Stimulated activated CD8-positive, alpha-beta memory T cell treated with anti-CD3 and anti-CD28 coated beads, Interleukin-7, amount 100 ng/mL, for 24 hours (primary cell): ENCODE data around the gene EFCAB7.

Experiments used
- DNase-seq: peaks from one replicate; pipeline ENCODE4 v3.0.0-alpha.2; 2020; ENCODE audit warnings: low read depth

Gene EFCAB7, protein sequence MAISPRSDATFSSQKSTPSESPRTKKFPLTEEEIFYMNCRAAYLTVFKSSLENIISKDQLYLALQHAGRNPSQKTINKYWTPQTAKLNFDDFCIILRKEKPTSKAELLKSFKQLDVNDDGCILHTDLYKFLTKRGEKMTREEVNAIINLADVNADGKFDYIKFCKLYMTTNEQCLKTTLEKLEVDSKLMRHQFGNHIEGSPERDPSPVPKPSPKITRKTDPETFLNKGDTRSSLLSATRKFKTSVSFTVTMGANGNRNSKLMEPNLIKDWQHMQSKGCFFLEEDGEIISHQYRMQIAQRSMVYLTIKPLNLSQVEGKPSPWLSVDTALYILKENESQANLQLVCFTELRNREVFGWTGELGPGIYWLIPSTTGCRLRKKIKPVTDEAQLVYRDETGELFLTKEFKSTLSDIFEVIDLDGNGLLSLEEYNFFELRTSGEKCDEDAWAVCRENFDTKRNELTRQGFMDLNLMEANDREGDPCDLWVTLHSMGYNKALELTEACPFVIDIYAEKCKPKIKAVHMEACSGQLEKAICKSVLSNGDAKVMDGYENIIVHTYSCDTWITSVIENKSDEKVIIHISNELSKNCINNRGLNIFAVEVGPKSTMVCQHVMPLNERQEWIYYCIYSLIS

DNA sequence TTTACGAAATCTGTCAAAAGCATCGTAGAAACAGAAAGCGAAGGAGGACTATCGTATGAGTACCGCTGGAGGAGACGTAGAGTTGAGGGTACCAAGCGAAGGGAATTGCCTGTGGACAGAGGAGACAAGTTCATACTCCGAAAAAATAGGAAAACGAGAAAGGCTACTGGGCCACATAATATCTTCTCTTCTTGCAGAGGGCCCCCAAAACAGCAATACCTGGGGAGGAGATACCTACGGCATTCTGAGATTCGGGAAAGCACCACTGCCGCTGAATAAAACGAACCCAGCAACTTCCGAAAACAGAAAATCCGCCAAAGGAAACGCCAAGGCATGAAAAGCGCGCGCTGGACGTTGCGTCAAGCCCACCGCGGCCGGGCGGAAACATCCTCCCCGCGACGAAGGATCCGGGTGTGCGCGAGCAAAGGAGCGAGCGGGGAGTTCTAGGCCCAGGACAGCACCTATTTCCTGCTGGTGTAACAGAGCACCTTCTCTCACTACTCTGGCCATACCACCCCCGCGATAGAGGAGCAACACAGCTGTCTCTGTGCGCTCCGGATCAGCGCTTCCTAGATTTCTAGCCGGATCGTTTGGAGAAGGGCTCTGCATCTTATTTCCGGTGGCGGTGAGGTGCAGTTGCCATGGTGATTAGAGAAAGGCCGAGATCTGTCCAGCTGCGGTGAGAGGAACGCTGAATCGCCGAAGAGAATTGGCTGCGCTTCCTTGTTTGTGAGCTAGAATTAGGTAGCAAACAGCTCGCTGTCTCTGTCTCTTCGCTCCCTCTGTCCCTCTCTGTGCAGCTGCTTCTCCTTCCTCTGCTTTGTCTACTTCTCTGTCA, at the start of gene EFCAB7, which contains the start of gene ITGB3BP:
EFCAB7 (plus strand) TSS at position 635 of the 838 bp plus-strand sequence. CDS start 2,048 bp downstream, outside the sequence.
ITGB3BP (minus strand) TSS at position 335 of the 838 bp plus-strand sequence; CDS start at position 243, 92 bp downstream.
- DNase-seq, result peak; percentile 60

- DNase-seq, result no peak
Observed at GRCh38 chr1:63475761-63476160, 47.6 kb upstream of the EFCAB7 start.

- no peak for DNase-seq
Observed at GRCh38 chr1:63480057-63480456, 43.3 kb upstream of the EFCAB7 start.

- DNase-seq, result no peak
Observed at GRCh38 chr1:63486629-63487028, 36.7 kb upstream of the EFCAB7 start.

- no peak for DNase-seq
Observed at GRCh38 chr1:63487336-63488065, 35.8 kb upstream of the EFCAB7 start.

DNA sequence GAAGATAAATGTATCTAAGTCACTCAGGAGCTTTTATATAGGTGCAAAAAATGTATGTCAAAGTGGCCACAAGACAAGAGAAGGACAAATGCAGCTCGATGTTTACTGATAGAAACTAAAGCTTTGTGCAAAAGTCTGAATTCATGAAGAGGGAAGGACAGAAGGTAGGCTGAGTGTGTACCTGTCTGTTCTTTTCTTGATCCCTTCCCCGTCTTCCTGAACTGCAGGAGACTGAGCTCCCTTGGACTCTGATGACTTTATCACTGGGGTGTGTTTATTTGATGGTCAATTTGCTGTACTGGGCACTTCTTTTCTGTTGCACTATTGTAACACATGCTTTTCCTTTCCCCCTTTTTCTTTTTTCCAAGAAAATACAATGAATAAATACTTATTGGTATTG, 25.7 kb upstream of the EFCAB7 start:
- no peak for DNase-seq

GRCh38 chr1:63498106-63498505, 25.2 kb upstream of the EFCAB7 start:
- no peak for DNase-seq

DNA sequence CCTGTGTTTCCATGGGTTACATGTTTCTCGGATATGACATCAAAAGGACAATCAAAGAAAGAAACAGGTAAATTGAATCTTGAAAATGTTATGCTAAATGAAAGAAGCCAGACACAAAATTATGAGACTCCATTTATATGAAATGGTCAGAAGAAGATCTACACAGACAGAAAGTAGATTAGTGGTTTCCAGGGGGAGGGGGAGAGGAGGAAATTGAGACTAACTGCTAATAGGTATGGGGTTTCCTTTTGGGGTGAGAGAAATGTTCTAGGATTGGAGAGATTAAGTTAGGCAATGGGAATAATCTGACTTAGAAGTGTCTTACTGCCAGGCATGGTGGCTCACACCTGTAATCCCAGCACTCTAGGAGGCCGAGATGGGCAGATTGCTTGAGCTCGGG, 22.1 kb upstream of the EFCAB7 start:
- DNase-seq, result no peak

DNA sequence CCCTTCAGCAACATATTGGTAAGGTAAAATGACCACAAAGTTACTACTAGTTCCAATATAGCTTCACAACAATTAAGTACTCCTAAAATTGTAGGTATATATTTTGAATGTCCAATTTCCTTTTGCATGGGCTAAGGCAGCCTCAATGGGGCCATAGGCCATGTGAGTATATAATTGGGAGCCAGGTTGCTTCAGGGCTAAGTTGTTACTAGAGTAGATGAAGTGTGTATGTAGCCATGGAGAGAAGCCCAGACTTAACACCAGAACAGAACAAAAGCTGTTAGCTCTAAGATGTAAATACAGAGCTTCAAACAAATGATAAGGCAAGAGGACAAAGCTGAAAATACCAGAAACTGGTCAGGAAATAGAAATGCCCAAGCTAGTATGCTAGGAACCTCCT, 16.5 kb upstream of the EFCAB7 start:
- DNase-seq, result no peak

GRCh38 chr1:63509718-63510117, 13.6 kb upstream of the EFCAB7 start:
- no peak for DNase-seq

DNA sequence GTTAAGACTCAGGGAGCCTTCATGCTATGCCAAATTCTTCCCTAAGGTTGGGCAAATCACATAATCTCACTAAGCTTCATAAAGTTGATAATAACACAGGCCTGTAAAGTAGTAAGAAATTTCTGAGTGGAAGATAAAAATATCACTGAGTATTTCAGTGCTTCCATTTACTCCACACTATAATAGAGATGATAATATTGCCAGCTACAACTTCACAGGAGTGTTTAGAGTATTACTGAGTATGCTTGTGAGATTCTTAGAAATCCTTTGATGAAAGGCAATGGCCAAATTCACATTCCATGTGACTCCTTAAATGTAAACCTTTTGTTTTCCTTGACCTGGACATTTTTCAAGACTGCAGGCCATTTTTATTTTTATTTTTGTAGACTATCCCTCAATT, 10.7 kb upstream of the EFCAB7 start:
- no peak for DNase-seq

GRCh38 chr1:63516629-63517028, 6.7 kb upstream of the EFCAB7 start:
- DNase-seq, result no peak

DNA sequence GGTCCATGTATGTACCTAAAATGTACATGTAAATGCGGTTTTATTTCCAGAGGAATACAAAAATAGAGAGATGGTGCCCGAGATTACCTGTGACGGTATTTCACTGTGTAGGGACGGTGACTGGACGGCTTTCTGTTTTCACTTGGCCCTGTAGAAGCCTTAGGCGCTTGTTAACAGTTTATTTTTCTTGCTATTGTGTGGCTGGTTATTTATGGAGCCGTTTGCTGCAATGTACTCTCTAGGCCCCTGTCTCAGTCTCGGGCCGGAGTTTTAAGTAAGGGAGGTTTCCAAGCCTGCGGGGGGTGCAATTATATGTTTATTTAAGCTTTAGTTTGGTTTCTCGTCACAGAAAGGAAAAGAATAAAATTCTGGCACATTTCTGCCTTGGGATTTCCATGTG, 413 bp downstream of the EFCAB7 start:
- DNase-seq, result no peak

DNA sequence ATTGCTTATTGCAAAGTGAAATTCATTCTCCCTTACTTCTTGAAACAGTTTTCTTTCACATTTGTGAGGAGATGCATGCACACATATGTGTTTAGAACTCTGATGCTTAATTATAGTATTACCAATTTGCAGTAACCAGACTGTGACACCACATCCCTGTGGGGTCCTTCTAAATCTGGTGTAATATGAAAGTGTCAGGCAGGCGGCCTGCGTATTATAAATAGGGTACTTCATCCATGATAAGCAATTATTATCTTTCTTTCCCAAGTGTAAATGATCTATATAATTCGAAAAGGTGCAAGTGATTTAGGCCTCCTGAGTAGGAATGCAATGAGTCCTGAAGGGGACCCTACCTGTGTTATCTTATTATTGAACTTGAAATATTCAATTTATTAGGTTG, 876 bp downstream of the EFCAB7 start:
- no peak for DNase-seq

DNA sequence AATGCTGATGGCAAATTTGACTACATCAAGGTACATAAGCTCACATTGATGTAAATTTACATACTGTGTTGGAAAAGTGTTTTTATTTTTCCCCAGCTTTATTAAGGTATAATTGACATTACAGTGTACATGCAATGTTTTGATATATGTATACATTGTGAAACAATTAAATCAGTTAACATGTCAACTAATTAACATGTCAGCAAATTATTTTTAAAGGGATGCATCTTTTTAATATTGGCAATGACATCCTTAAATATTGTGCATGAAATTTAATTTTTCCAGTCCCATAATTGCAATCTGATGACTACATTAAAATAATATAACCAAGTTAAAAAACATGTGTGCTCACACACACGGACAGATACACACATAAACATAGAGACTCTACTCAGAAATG, 9.4 kb downstream of the EFCAB7 start:
- DNase-seq, result no peak

DNA sequence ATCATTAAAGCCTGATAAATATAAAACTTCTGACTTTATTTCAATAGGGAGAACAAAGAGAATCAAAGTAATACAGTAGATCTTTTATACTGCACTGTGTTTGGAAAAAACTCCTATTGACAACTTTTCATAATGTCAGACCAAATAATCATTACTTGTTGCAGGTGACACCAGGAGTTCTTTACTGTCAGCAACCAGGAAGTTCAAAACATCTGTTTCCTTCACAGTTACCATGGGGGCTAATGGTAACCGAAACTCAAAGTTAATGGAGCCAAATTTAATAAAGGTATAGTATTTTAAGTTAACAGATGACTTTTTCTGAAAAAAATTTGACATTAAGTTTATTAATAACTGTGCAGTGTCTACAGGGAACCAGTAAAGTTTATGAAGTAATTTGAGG, 10.6 kb downstream of the EFCAB7 start:
- no peak for DNase-seq

DNA sequence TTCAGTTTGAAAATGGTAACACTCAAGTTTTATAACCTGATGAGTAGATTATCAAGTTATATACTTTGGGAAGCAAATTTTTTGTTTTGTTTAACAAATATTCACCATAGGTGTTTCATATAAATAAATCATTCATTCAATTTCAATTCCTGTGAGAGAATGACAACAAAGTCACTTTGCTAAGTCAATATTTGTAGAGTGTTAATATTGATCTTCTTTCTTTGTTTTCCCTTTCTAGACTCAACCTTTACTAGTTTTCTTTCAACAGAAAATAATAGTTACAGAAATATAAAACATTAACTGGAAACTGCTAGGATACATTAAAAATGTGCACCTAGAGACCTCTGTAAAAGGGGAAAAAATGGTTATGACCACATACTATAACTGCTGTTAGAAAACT, 11.1 kb downstream of the EFCAB7 start:
- no peak for DNase-seq

DNA sequence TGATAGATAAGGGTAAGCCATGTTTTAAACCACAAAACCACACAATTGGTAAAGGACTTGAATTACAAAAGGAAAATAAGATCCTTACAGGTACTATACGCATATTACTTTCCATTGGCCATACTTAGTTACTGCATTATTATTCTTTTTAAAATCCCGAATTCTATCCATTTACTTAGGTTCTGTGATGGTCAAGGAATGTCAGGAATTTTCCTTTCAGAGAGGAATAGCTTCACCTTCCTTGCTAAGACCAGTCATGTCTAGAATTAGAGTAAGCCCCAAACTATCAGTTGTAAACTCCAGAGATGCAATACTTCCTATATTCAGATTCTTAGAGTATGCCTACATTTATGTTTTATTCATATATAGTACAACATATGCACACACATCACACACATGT, 13.7 kb downstream of the EFCAB7 start:
- no peak for DNase-seq

DNA sequence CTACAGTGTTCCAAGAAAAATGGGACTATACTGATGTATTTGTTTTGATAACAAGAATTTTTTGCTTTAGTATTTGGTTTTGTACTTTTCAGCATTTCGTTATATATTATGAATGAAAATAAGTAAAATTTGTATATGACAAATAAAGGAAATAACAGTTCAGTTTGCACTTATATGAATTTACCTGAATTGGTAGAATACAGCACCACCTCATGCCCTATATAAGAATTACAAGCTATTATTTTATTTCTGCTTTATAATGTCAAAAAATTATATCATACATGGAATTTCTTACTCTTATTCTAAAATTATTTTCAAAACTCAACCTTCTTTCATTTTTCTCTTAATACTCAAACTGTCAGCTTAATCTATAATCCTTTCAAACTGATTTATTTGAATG, 14.6 kb downstream of the EFCAB7 start:
- DNase-seq, result no peak

GRCh38 chr1:63545780-63546179, 22.5 kb downstream of the EFCAB7 start:
- no peak for DNase-seq

DNA sequence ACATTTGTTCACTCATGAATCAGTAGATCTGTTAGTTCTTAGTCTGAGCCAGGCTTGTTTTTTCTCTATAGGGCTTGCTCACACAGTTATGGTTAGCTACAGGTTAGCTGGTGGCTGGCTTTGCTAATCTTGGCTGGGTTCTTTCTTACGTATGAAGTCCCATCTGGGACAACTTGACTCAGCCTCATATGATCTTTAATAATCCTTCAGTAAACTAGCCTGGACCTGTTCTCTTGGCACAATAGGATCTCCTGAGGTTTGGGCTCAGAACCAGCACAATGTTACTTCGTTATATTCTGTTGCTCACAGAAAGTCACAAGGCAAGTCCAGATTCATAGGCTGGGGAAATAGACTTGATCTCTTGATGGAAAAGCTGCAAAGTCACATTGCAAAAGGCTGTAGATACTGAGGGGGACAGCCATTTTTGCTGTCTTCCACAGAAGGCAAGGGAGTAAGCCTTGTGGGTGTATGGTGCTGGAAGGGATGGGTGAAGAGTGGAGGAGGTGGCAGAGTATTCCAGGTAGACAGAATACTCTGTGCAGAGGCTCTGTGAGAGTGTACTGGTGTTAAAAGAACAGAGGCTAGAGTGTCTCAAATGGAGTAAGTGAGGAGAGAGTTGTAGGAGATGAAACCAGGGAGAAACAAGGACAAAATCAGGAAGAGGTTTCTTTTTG, 24.4 kb downstream of the EFCAB7 start:
- DNase-seq, result no peak
